GM21717 (cell line): ENCODE measurements around the gene DCT.

ENCODE experiments used
- ATAC-seq: cut with Tn5 transposase; IDR thresholded peaks from one replicate; pipeline ENCODE4 v1.9.1; 2021; ENCODE audit warnings: mild to moderate bottlenecking, moderate library complexity; ENCODE audit not compliant: unreplicated experiment

The DCT gene

DNA sequence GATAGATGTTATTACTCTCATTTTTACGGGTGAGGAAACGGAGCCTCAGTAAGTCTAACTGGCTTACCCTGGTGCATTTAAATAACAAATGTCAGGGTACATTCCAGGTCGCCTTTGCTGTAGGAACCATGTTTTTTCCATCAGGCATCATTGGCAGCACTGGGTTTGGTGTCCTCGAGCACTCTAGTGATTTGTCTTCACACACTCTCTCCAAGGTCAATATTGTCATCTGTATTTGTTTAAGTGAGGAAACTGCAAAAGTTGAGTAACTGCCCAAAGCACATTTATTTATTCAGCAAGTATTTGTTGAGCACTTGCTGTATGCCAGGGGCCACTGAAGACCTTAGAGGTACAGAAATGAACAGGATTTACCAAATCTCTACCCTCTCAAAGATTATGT, 78.6 kb downstream of the DCT start:
- ATAC-seq, result no peak

GRCh38 chr13:94399812-94400211, 79.7 kb downstream of the DCT start:
- no peak for ATAC-seq

DNA sequence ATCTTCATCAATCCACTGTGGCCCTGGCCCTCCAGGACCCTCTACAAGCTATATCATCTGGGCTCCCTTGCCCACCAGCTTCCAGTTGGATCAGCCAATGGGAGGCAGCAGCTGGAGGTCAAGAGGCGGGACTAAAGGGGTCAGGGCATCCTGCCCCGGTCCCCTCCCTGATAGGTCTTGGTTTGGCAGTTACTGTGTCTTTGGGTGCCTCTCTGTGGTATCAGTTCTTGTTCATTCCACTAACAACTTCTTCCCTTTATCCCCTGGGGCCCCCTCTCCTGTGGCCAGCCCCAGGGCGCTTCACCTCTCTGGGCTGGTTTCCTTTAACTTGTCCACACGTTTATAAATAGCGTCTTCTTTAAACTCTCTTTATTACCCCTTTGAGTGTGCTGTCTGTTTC, 83.6 kb downstream of the DCT start:
- ATAC-seq, result no peak

DNA sequence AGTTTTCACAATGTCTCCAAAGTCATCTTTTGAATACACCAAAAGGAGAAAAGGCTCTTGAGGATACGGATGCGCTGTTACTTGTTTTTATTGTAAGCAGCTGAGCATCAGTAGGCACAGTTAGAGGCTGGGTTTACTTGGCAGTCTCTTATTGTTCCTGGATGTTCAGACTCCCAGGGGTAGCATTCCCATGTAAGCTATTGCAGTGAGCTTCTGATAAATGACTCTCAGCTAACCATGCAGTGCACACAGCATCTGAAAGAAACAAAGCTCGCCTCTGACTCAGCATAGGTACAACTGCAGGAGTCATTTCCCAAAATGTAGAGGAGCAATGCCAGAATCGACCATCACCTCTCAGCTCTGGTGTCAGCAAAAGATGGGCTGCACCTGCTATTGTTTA, 84.8 kb downstream of the DCT start:
- no peak for ATAC-seq

GRCh38 chr13:94390881-94391280, 88.6 kb downstream of the DCT start:
- no peak for ATAC-seq

- no peak for ATAC-seq
Measured at GRCh38 chr13:94389604-94390351, 89.7 kb downstream of the DCT start.

GRCh38 chr13:94387047-94387446, 92.4 kb downstream of the DCT start:
- ATAC-seq, result no peak
